Cardiac fibroblast (primary cell): Measurements from ENCODE around the gene ATAT1.

Source experiments
- DNase-seq, 2 donors: peaks; one replicate each; pipeline versions ENCODE4 v3.0.0 to v3.0.0-alpha.2; 2010; ENCODE audit warnings: low read depth in 2 of 2
- H3K4me3 ChIP-seq, 2 donors: replicated peaks in 1 of 2; 1 replicate in 1 of 2; 2 replicates in 1 of 2; pipeline ENCODE4 v1.5.1; 2011; ENCODE audit warnings: low read depth in 2 of 2, low read length in 2 of 2, mild to moderate bottlenecking in 2 of 2, moderate library complexity in 1 of 2
- TF ChIP-seq, protein P1 (sequence below): IDR thresholded peaks from one replicate; pipeline ENCODE4 v1.5.1; 2011; ENCODE audit warnings: low read depth, mild to moderate bottlenecking, low read length, inconsistent platforms

The ATAT1 gene

GRCh38 chr6:30626484-30627366 lies at the start of gene ATAT1:
ATAT1 (plus strand) TSS chr6:30626874.
- peak; percentile 75 to 79 for DNase-seq
- TF ChIP-seq, protein P1, sequence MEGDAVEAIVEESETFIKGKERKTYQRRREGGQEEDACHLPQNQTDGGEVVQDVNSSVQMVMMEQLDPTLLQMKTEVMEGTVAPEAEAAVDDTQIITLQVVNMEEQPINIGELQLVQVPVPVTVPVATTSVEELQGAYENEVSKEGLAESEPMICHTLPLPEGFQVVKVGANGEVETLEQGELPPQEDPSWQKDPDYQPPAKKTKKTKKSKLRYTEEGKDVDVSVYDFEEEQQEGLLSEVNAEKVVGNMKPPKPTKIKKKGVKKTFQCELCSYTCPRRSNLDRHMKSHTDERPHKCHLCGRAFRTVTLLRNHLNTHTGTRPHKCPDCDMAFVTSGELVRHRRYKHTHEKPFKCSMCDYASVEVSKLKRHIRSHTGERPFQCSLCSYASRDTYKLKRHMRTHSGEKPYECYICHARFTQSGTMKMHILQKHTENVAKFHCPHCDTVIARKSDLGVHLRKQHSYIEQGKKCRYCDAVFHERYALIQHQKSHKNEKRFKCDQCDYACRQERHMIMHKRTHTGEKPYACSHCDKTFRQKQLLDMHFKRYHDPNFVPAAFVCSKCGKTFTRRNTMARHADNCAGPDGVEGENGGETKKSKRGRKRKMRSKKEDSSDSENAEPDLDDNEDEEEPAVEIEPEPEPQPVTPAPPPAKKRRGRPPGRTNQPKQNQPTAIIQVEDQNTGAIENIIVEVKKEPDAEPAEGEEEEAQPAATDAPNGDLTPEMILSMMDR, result peak; percentile 46
- peak within 1 kb of the TSS; percentile 69 to 79 for H3K4me3 ChIP-seq

GRCh38 chr6:30578051-30578450 lies 48.6 kb upstream of the ATAT1 start:
- no peak for DNase-seq
- TF ChIP-seq, protein P1, result no peak
- H3K4me3 ChIP-seq, result no peak overlapping the region

- TF ChIP-seq, protein P1, result no peak
- DNase-seq, result no peak
- no peak overlapping the region for H3K4me3 ChIP-seq
These were observed 42.8 kb upstream of the ATAT1 start for GRCh38 chr6:30583921-30584320.

DNA sequence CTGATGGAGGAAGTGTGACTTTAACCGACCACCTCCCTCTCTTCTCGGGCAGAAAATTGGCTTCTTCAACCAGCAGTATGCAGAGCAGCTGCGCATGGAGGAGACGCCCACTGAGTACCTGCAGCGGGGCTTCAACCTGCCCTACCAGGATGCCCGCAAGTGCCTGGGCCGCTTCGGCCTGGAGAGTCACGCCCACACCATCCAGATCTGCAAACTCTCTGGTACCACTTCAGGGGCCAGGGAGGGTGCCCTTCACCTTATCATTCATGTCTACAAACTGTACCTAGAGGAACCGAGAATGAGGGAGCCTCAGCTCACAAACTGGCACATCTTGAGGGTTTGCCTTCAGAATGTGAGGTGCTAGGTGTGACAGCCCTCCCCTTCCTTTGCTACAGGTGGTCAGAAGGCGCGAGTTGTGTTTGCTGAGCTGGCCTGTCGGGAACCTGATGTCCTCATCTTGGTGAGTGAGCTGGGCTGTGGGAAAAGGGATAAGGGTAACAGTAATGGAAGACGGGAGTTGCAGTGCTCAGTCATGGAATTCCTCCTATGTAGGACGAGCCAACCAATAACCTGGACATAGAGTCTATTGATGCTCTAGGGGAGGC lies 36.8 kb upstream of the ATAT1 start:
- DNase-seq, result no peak
- TF ChIP-seq, protein P1, result no peak

DNA sequence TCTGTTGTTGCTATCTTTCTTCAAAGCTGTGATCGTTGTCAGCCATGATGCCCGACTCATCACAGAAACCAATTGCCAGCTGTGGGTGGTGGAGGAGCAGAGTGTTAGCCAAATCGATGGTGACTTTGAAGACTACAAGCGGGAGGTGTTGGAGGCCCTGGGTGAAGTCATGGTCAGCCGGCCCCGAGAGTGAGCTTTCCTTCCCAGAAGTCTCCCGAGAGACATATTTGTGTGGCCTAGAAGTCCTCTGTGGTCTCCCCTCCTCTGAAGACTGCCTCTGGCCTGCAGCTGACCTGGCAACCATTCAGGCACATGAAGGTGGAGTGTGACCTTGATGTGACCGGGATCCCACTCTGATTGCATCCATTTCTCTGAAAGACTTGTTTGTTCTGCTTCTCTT lies 36.2 kb upstream of the ATAT1 start:
- peak in 1 of 2 donors; percentile 29 for DNase-seq
- TF ChIP-seq, protein P1, result no peak
- no peak overlapping the region for H3K4me3 ChIP-seq

More for the DNA sequence above, 36.8 kb upstream of the ATAT1 start:
- no peak overlapping the region for H3K4me3 ChIP-seq

- no peak overlapping the region for H3K4me3 ChIP-seq
- peak; percentile 66 to 72 for DNase-seq
- TF ChIP-seq, protein P1, result no peak
These were observed 35.7 kb upstream of the ATAT1 start for GRCh38 chr6:30591008-30591407.
